HEK293T (cell line): ENCODE measurements around the gene ADPRM.
A peak's percentile ranks its signal among the peaks of the same experiment; 100 is the strongest.

Experiments
- CTCF ChIA-PET: fragments of 350-600 bp; formaldehyde crosslinking; extraction: SDS; loops from one replicate; lab custom pipeline; 2021; ENCODE audit warnings: antibody characterized with exemption, inconsistent platforms; lab: Yijun Ruan, JAX
- POLR2A ChIA-PET: fragments of 350-600 bp; formaldehyde crosslinking; extraction: SDS; loops from one replicate; lab custom pipeline; 2020; ENCODE audit warnings: antibody characterized with exemption, inconsistent platforms; lab: Yijun Ruan, JAX
- DNase-seq: peaks from one replicate; pipeline ENCODE4 v3.0.0; 2012; ENCODE audit warnings: mixed read lengths; ENCODE audit errors: extremely low spot score
- ARNT ChIP-seq: fragments of 450-650 bp; IDR thresholded peaks from 2 replicates; pipeline ENCODE4 v1.6.1; 2017; ENCODE audit warnings: mild to moderate bottlenecking
- BHLHE40 ChIP-seq: fragments of 450-650 bp; IDR thresholded peaks from 2 replicates; pipeline ENCODE4 v1.6.1; 2016; ENCODE audit warnings: mild to moderate bottlenecking, moderate library complexity, borderline replicate concordance
- CTBP1 ChIP-seq: fragments of 450-650 bp; IDR thresholded peaks from 2 replicates; pipeline ENCODE4 v1.6.1; 2016; ENCODE audit warnings: borderline replicate concordance
- ELF4 ChIP-seq: fragments of 450-650 bp; IDR thresholded peaks from 2 replicates; pipeline ENCODE4 v1.6.1; 2017; ENCODE audit warnings: antibody characterized with exemption
- FOXA1 ChIP-seq: fragments of 450-650 bp; IDR thresholded peaks from 2 replicates; pipeline ENCODE4 v1.6.1; 2016; ENCODE audit warnings: mild to moderate bottlenecking
- FOXK2 ChIP-seq: fragments of 450-650 bp; IDR thresholded peaks from 2 replicates; pipeline ENCODE4 v1.6.1; 2016; ENCODE audit warnings: mild to moderate bottlenecking
- FOXM1 ChIP-seq: fragments of 450-650 bp; IDR thresholded peaks from 2 replicates; pipeline ENCODE4 v1.6.1; 2017; ENCODE audit warnings: mild to moderate bottlenecking, borderline replicate concordance
- HDGF ChIP-seq: fragments of 450-650 bp; IDR thresholded peaks from 2 replicates; pipeline ENCODE4 v1.6.1; 2017; ENCODE audit warnings: antibody characterized with exemption, borderline replicate concordance
- L3MBTL2 ChIP-seq: fragments of 450-650 bp; conservative IDR thresholded peaks from 2 replicates; pipeline ENCODE4 v1.6.1; 2016; ENCODE audit warnings: mild to moderate bottlenecking
- LEF1 ChIP-seq: fragments of 450-650 bp; IDR thresholded peaks from 2 replicates; pipeline ENCODE4 v1.6.1; 2017; ENCODE audit warnings: mild to moderate bottlenecking, borderline replicate concordance
- NFRKB ChIP-seq: fragments of 450-650 bp; IDR thresholded peaks from 2 replicates; pipeline ENCODE4 v1.6.1; 2016; ENCODE audit warnings: mild to moderate bottlenecking, moderate library complexity
- SP1 ChIP-seq: fragments of 450-650 bp; IDR thresholded peaks from 2 replicates; pipeline ENCODE4 v1.6.1; 2017
- SUZ12 ChIP-seq: fragments of 450-650 bp; IDR thresholded peaks from 2 replicates; pipeline ENCODE4 v1.6.1; 2016; ENCODE audit warnings: mild to moderate bottlenecking
- TARDBP ChIP-seq: fragments of 450-650 bp; IDR thresholded peaks from 2 replicates; pipeline ENCODE4 v1.6.1; 2016
- ZNF384 ChIP-seq: fragments of 450-650 bp; IDR thresholded peaks from 2 replicates; pipeline ENCODE4 v1.6.1; 2016
- TF ChIP-seq, protein P1 (sequence below): fragments of 450-650 bp; IDR thresholded peaks from 2 replicates; pipeline ENCODE4 v1.6.1; 2016

Gene ADPRM

DNA sequence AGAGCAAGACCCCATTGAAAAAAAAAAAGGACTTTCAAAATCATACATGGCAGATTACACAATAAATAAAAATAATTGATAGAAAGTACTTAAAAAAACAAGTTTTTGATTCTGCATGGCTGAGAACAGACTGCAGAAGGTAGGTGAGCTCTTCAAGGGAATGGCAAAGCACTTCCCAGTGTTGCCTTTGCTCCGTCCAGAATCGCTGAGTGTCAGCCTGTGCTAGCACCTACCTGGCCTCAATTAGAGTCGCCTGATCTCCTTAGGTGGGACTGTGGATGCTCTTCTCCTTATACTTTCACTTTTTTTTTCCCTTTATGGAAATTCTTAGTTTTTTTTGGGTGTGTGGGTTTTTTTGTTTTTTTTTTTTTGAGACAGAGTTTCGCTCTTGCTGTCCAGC lies 38.4 kb downstream of the ADPRM start:
- POLR2A ChIA-PET, result no interaction called here
- no peak for DNase-seq
- TF ChIP-seq SUZ12, result no peak
- TF ChIP-seq, protein P1, sequence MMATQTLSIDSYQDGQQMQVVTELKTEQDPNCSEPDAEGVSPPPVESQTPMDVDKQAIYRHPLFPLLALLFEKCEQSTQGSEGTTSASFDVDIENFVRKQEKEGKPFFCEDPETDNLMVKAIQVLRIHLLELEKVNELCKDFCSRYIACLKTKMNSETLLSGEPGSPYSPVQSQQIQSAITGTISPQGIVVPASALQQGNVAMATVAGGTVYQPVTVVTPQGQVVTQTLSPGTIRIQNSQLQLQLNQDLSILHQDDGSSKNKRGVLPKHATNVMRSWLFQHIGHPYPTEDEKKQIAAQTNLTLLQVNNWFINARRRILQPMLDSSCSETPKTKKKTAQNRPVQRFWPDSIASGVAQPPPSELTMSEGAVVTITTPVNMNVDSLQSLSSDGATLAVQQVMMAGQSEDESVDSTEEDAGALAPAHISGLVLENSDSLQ, result no peak
- TF ChIP-seq TARDBP, result no peak
- TF ChIP-seq ZNF384, result no peak
- no peak for TF ChIP-seq FOXK2
- no peak for TF ChIP-seq FOXA1
- TF ChIP-seq CTBP1, result no peak
- no peak for TF ChIP-seq ARNT
- TF ChIP-seq FOXM1, result no peak
- CTCF ChIA-PET, result interaction anchor here (2.9 kb wide), 1 partner anchor 108 kb away, joined by 30 read pairs; no protein-coding TSS in a partner anchor

DNA sequence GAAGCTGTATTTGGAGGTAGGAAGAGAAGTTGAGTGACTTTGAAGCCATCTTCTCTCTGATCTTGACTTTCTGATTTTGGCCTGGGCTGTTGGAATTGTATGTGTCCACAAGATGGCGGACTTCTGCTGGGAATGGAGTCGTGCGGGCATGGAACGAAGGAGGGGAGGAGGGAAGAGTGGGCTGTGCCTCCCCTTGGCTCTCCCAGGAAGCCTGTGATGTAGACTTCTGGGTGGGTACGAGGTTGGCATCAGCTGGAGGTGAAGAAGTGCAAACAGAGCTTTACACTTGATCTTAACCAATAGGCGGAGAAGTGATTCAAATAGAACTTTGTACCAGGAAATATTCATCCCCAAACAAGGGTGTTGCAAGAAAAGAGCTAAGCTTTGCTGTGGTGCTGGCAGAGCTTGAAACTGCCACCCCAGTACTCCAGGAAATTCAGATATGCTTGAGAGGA lies 39.8 kb downstream of the ADPRM start:
- ChIA-PET CTCF (interaction anchor here (0.6 to 2.9 kb wide), 8 partner anchors 10 to 1208 kb away, joined by 3 to 30 read pairs (median 4); no protein-coding TSS in a partner anchor), POLR2A (no interaction called here)
- peak; percentile 72 for DNase-seq
- TF ChIP-seq BHLHE40 (no peak), TARDBP (no peak), FOXM1 (no peak), HDGF (no peak), FOXK2 (no peak), ZNF384 (no peak), ELF4 (no peak), CTBP1 (no peak), L3MBTL2 (no peak), SP1 (no peak), SUZ12 (no peak), FOXA1 (no peak)
- TF ChIP-seq, protein P1, result no peak

DNA sequence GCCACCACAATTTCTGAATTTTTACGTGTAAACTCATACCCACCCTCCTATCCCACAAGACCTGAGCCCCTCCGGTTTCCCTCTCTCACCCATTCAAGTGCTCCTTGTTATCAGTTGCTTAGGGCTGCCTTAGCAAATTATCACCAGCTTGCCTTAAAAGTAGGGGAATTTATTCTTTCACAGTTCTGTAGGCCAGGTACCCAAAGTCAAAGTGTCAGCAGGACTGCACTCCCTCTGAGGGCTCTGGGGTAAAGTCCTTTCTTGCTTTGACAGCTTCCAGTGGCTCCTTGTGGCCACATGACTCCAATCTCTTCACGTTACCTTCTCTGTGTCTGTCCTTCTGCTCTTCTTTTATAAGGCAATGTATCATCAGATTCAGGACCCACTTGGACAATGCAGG lies 40.3 kb downstream of the ADPRM start:
- no peak for TF ChIP-seq FOXM1
- no peak for TF ChIP-seq ZNF384
- TF ChIP-seq ELF4, result no peak
- TF ChIP-seq CTBP1, result no peak
- no peak for TF ChIP-seq FOXA1
- DNase-seq, result no peak
- ChIA-PET POLR2A (no interaction called here), CTCF (interaction anchor here (0.6 to 2.9 kb wide), 7 partner anchors 10 to 1207 kb away, joined by 3 to 30 read pairs (median 4); no protein-coding TSS in a partner anchor)

DNA sequence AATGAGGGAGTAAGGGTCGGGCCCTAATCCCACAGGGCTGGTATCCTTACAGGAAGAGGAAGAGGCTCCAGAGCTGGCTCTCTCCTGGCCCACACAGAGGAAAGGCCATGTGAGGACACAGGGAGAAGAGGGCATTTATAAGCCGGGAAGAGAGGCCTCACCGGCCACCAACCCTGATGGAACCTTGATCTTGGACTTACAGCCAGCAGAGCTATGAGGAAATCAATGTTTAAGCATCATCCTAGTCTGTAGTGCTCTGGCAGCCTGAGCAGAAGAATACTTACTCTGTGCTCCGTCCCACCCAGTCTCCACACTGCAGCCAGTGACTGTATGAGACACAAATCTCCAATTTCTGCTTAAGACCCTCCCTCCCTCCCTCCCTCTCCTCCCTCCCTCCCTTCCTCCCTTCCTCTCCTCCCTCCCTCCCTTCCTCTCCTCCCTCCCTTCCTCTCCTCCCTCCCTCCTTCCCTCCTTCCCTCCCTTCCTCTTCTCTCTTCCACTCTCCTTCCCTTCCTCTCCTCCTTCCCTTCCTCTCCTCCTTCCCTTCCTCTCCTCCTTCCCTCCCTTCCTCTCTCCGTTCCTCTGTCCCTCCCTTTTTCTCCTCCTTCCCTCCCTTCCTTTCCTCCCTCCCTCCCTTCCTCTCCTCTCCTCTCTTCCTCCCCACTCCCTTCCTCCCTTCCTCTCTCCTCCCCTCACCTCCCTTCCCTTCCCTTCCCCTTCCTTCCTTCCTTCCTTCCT lies 41.3 kb downstream of the ADPRM start:
- ChIA-PET POLR2A (no interaction called here), CTCF (no interaction called here)
- no peak for DNase-seq
- TF ChIP-seq FOXM1, result no peak
- TF ChIP-seq BHLHE40, result no peak
- TF ChIP-seq NFRKB, result no peak
- no peak for TF ChIP-seq L3MBTL2
- TF ChIP-seq, protein P1, result no peak
- no peak for TF ChIP-seq LEF1
- no peak for TF ChIP-seq FOXK2
- no peak for TF ChIP-seq TARDBP
- TF ChIP-seq ZNF384, result no peak

DNA sequence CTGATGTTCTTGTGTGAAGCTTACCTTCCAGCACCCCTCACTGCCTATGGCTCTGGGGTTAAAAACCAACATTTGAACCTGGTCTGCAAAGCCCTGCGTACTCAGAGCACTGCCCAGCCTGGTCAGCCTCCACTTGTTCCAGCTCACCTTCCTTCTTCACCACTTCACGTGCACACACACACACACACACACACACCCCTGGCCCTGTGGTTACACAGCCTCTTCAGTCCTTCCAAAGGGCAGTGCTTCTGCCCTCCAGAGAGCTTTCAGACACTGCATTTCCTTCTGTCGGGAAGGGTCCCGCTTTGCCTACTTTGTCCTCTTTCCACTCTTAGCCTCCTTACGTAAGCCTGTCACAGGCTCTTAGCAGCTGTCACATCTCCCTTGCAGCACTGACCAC lies 42.0 kb downstream of the ADPRM start:
- TF ChIP-seq FOXK2, result no peak
- no peak for TF ChIP-seq FOXM1
- TF ChIP-seq ZNF384, result no peak
- TF ChIP-seq FOXA1, result no peak
- no peak for TF ChIP-seq BHLHE40
- TF ChIP-seq LEF1, result no peak
- TF ChIP-seq, protein P1, result no peak
- POLR2A ChIA-PET, result no interaction called here
- no peak for DNase-seq
- CTCF ChIA-PET, result no interaction called here

DNA sequence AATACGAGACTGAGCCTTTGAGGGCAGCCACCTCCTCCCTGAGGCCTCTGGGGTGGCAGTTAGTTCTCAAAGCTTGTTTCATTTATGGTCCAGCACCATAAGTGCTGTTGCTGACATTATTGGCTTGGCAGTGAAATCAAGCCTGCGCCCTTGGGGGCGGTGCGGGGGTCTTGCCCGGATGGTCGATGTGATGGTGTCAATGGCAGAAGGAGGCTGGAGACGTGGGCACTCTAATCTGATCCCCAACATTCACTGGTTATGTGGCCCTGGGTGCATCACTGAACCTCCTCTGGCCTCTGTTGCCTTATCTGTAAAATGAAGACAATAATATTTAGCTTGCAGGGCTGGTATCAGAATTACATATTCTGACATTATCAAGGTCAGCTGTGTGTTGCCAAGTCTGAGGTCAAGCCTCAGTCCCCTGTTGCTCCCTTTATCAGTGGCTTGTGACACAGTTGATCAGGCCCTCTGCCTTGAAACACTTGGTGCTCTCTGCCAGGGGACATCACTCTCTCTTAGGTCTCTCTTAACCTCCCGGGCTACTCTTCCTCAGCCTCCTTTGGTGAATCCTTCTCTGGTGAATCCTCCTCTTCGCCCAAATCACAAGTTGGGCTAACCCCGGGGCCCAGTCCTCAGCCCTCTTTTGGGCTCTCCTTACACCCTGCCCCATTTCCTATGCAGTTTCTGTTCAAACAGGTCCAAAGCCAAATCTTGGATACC lies 44.2 kb downstream of the ADPRM start:
- ChIA-PET POLR2A (no interaction called here), CTCF (interaction anchor here (0.8 kb wide), 1 partner anchor 1400 kb away, joined by 3 read pairs; no protein-coding TSS in a partner anchor)
- TF ChIP-seq SP1, result no peak
- TF ChIP-seq, protein P1, result no peak
- no peak for TF ChIP-seq CTBP1
- no peak for TF ChIP-seq HDGF
- TF ChIP-seq ELF4, result no peak
- TF ChIP-seq ARNT, result no peak
- no peak for TF ChIP-seq NFRKB
- no peak for TF ChIP-seq ZNF384
- no peak for TF ChIP-seq FOXK2
- TF ChIP-seq FOXM1, result no peak
- TF ChIP-seq BHLHE40, result no peak
- no peak for DNase-seq
